ENCODE measurements around the gene CLIP1.

- TF ChIP-seq GATA2 (IDR thresholded peaks at IDR 0.05; ENCODE audit: low read depth, low read length) = no peak
- no peak for TF ChIP-seq GATA3 (IDR thresholded peaks at IDR 0.05; ENCODE audit: low read depth, low read length)
Measured at GRCh38 chr12:122250047-122250446, 172.4 kb downstream of the CLIP1 start.
